ENCODE measurements around the gene CMSS1.

DNA sequence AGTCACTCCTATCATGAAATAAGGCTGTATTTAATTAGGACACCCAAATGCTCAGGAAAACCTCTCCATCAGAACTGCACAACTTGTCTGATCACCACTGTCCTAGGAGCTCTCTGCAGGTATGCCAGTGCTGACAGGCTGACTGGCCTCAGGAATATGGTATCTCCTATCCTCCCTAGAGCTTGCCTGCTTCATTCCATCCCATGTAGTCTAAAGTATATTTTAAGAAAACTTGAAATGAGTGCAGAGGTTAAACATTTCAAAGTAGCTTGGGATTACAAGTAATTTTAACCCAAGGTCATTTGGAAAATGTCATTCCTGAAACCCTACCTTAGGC, 273.0 kb downstream of the CMSS1 start:
- TF ChIP-seq CTCF (IDR thresholded peaks at IDR 0.05) (no peak), POLR2A (IDR thresholded peaks at IDR 0.05) (no peak)

Measured in Peyer's patch (tissue), 4 donors.